Measurements from ENCODE around the gene GGACT. TPM values are rescaled to one million over a fixed set of nuclear protein-coding genes. Genes with fewer than 3 reads are reported as not detected.
"Not testable (repeated sequence)": the region's sequence is repeated elsewhere in the genome, so short reads cannot be mapped to it uniquely, and the experiment has no call there.

Gene GGACT
- total RNA-seq (2014; rRNA removed; shearing (Covaris generic)) = 2.2 and 3.3 TPM in 2 replicates
- 0.92 and 1.2 TPM in 2 replicates for polyA plus RNA-seq (2014; cell fraction: nucleus; rRNA removed)

GRCh38 chr13:100588331-100589177 lies at the start of gene GGACT:
Gene GGACT (minus strand): TSS chr13:100588789. CDS start chr13:100532591, 56,198 bp downstream.
- peak; percentile 40 for DNase-seq (ENCODE audit: extremely low read depth, low read depth)

- DNase-seq (ENCODE audit: extremely low read depth, low read depth) = no peak
These were observed 49.2 kb upstream of the GGACT start for GRCh38 chr13:100637796-100638195.

- no peak for DNase-seq (ENCODE audit: extremely low read depth, low read depth)
These were observed 48.8 kb upstream of the GGACT start for GRCh38 chr13:100637380-100637779.

GRCh38 chr13:100636441-100636840 lies 47.9 kb upstream of the GGACT start:
- DNase-seq (ENCODE audit: extremely low read depth, low read depth) = no peak

- DNase-seq (ENCODE audit: extremely low read depth, low read depth) = no peak
These were observed 47.4 kb upstream of the GGACT start for GRCh38 chr13:100636004-100636403.

GRCh38 chr13:100634696-100635095 lies 46.1 kb upstream of the GGACT start:
- no peak for DNase-seq (ENCODE audit: extremely low read depth, low read depth)

- no peak for DNase-seq (ENCODE audit: extremely low read depth, low read depth)
These were observed 44.9 kb upstream of the GGACT start for GRCh38 chr13:100633461-100633860.

- DNase-seq (ENCODE audit: extremely low read depth, low read depth) = no peak
These were observed 42.0 kb upstream of the GGACT start for GRCh38 chr13:100630555-100630954.

- no peak for DNase-seq (ENCODE audit: extremely low read depth, low read depth)
These were observed 38.5 kb upstream of the GGACT start for GRCh38 chr13:100627120-100627519.

GRCh38 chr13:100625447-100625846 lies 36.9 kb upstream of the GGACT start:
- DNase-seq (ENCODE audit: extremely low read depth, low read depth) = no peak

- no peak for DNase-seq (ENCODE audit: extremely low read depth, low read depth)
These were observed 32.2 kb upstream of the GGACT start for GRCh38 chr13:100620792-100621191.

- DNase-seq (ENCODE audit: extremely low read depth, low read depth) = no peak
These were observed 31.4 kb upstream of the GGACT start for GRCh38 chr13:100619940-100620339.

GRCh38 chr13:100618897-100619296 lies 30.3 kb upstream of the GGACT start:
- not testable (repeated sequence) for DNase-seq (ENCODE audit: extremely low read depth, low read depth)

GRCh38 chr13:100613031-100613430 lies 24.4 kb upstream of the GGACT start:
- DNase-seq (ENCODE audit: extremely low read depth, low read depth) = no peak

GRCh38 chr13:100611678-100612492 lies 23.3 kb upstream of the GGACT start:
- DNase-seq (ENCODE audit: extremely low read depth, low read depth) = no peak

- no peak for DNase-seq (ENCODE audit: extremely low read depth, low read depth)
These were observed 22.1 kb upstream of the GGACT start for GRCh38 chr13:100610391-100611347.

- DNase-seq (ENCODE audit: extremely low read depth, low read depth) = no peak
These were observed 20.3 kb upstream of the GGACT start for GRCh38 chr13:100608906-100609305.

GRCh38 chr13:100608489-100608888 lies 19.9 kb upstream of the GGACT start:
- DNase-seq (ENCODE audit: extremely low read depth, low read depth) = no peak

- no peak for DNase-seq (ENCODE audit: extremely low read depth, low read depth)
These were observed 16.5 kb upstream of the GGACT start for GRCh38 chr13:100604918-100605710.

Measured in NCI-H460 (cell line).